ENCODE measurements around the gene MRPL49.

Gene MRPL49

GRCh38 chr11:65130631-65131416, 8.7 kb downstream of the MRPL49 start:
- no peak overlapping the region for H3K4me3 ChIP-seq (replicated peaks in 1 of 2; ENCODE audit: low read depth in 2 of 2, low read length in 2 of 2)
- no peak for TF ChIP-seq CTCF (IDR thresholded peaks at IDR 0.05; ENCODE audit: low read depth, low read length)
- no peak for DNase-seq (ENCODE audit: low read depth in 2 of 2)

GRCh38 chr11:65131417-65131776, 9.3 kb downstream of the MRPL49 start:
- TF ChIP-seq CTCF (IDR thresholded peaks at IDR 0.05; ENCODE audit: low read depth, low read length): no peak
- H3K4me3 ChIP-seq (replicated peaks in 1 of 2; ENCODE audit: low read depth in 2 of 2, low read length in 2 of 2): no peak overlapping the region
- no peak for DNase-seq (ENCODE audit: low read depth in 2 of 2)

GRCh38 chr11:65131895-65132237, 9.7 kb downstream of the MRPL49 start:
- no peak overlapping the region for H3K4me3 ChIP-seq (replicated peaks in 1 of 2; ENCODE audit: low read depth in 2 of 2, low read length in 2 of 2)
- no peak for DNase-seq (ENCODE audit: low read depth in 2 of 2)

GRCh38 chr11:65132238-65132987, 10.3 kb downstream of the MRPL49 start:
- no peak for TF ChIP-seq CTCF (IDR thresholded peaks at IDR 0.05; ENCODE audit: low read depth, low read length)
- peak overlapping the region in 1 of 2 donors; percentile 95 for H3K4me3 ChIP-seq (replicated peaks in 1 of 2; ENCODE audit: low read depth in 2 of 2, low read length in 2 of 2)
- no peak for DNase-seq (ENCODE audit: low read depth in 2 of 2)

More at GRCh38 chr11:65131895-65132237, 9.7 kb downstream of the MRPL49 start:
- no peak for TF ChIP-seq CTCF (IDR thresholded peaks at IDR 0.05; ENCODE audit: low read depth, low read length)

- TF ChIP-seq CTCF (IDR thresholded peaks at IDR 0.05; ENCODE audit: low read depth, low read length): no peak
- peak overlapping the region; percentile 95 to 98 for H3K4me3 ChIP-seq (replicated peaks in 1 of 2; ENCODE audit: low read depth in 2 of 2, low read length in 2 of 2)
- no peak for DNase-seq (ENCODE audit: low read depth in 2 of 2)
Observed at GRCh38 chr11:65132988-65133700, 11.0 kb downstream of the MRPL49 start.

- peak; percentile 31 to 67 for DNase-seq (ENCODE audit: low read depth in 2 of 2)
- no peak for TF ChIP-seq CTCF (IDR thresholded peaks at IDR 0.05; ENCODE audit: low read depth, low read length)
- H3K4me3 ChIP-seq (replicated peaks in 1 of 2; ENCODE audit: low read depth in 2 of 2, low read length in 2 of 2): peak overlapping the region; percentile 95 to 98
Observed at GRCh38 chr11:65133724-65134123, 11.6 kb downstream of the MRPL49 start.

Data from cardiac fibroblast (primary cell).